T-helper 1 cell (primary cell): ENCODE measurements around the gene ENPP7.

Experiments used
- DNase-seq, 5 donors: peaks; one replicate each; pipeline ENCODE4 v3.0.0-alpha.2; 2012 to 2020
- total RNA-seq, 4 donors: gene quantifications; one replicate each; lab custom pipeline; 2026; lab: John Stamatoyannopoulos, UW

The ENPP7 gene
- total RNA-seq = 0 to 0.08 (median 0) reads per million in 4 donors

GRCh38 chr17:79730769-79731483 lies at the start of gene ENPP7:
TSS of gene ENPP7 (plus strand) at chr17:79730943. CDS start at chr17:79731140, 197 bp downstream.
- no peak for DNase-seq

- DNase-seq = no peak
Measured at GRCh38 chr17:79681101-79681621, 49.6 kb upstream of the ENPP7 start.

GRCh38 chr17:79681628-79682261 lies 49.0 kb upstream of the ENPP7 start:
- DNase-seq = no peak

- DNase-seq = no peak
Measured at GRCh38 chr17:79683365-79683764, 47.4 kb upstream of the ENPP7 start.

- DNase-seq = no peak
Measured at GRCh38 chr17:79684132-79684985, 46.4 kb upstream of the ENPP7 start.

- no peak for DNase-seq
Measured at GRCh38 chr17:79685121-79685520, 45.6 kb upstream of the ENPP7 start.

- no peak for DNase-seq
Measured at GRCh38 chr17:79686476-79686875, 44.3 kb upstream of the ENPP7 start.

GRCh38 chr17:79690466-79690865 lies 40.3 kb upstream of the ENPP7 start:
- no peak for DNase-seq

GRCh38 chr17:79690988-79691836 lies 39.5 kb upstream of the ENPP7 start:
- no peak for DNase-seq

GRCh38 chr17:79691931-79692330 lies 38.8 kb upstream of the ENPP7 start:
- DNase-seq = no peak

GRCh38 chr17:79693419-79693818 lies 37.3 kb upstream of the ENPP7 start:
- DNase-seq = no peak

- DNase-seq = no peak
Measured at GRCh38 chr17:79695293-79695790, 35.4 kb upstream of the ENPP7 start.

GRCh38 chr17:79695797-79696609 lies 34.7 kb upstream of the ENPP7 start:
- DNase-seq = no peak

GRCh38 chr17:79696610-79696982 lies 34.1 kb upstream of the ENPP7 start:
- no peak for DNase-seq

GRCh38 chr17:79698146-79698846 lies 32.4 kb upstream of the ENPP7 start:
- DNase-seq = no peak

GRCh38 chr17:79699386-79700036 lies 31.2 kb upstream of the ENPP7 start:
- DNase-seq = no peak

GRCh38 chr17:79700592-79700991 lies 30.2 kb upstream of the ENPP7 start:
- no peak for DNase-seq

GRCh38 chr17:79702034-79702433 lies 28.7 kb upstream of the ENPP7 start:
- DNase-seq = no peak

- DNase-seq = no peak
Measured at GRCh38 chr17:79702550-79703236, 28.1 kb upstream of the ENPP7 start.
